G401.6 (cell line): ENCODE measurements around the gene HYAL3.
"Not testable (repeated sequence)": the region's sequence is repeated elsewhere in the genome, so short reads cannot be mapped to it uniquely, and the experiment has no call there.

Experiments
- FAIRE-seq: peaks from 2 replicates; lab custom pipeline; 2012; peaks lifted over from hg19 to GRCh38; lab: Jason Lieb, UNC

The HYAL3 gene

DNA sequence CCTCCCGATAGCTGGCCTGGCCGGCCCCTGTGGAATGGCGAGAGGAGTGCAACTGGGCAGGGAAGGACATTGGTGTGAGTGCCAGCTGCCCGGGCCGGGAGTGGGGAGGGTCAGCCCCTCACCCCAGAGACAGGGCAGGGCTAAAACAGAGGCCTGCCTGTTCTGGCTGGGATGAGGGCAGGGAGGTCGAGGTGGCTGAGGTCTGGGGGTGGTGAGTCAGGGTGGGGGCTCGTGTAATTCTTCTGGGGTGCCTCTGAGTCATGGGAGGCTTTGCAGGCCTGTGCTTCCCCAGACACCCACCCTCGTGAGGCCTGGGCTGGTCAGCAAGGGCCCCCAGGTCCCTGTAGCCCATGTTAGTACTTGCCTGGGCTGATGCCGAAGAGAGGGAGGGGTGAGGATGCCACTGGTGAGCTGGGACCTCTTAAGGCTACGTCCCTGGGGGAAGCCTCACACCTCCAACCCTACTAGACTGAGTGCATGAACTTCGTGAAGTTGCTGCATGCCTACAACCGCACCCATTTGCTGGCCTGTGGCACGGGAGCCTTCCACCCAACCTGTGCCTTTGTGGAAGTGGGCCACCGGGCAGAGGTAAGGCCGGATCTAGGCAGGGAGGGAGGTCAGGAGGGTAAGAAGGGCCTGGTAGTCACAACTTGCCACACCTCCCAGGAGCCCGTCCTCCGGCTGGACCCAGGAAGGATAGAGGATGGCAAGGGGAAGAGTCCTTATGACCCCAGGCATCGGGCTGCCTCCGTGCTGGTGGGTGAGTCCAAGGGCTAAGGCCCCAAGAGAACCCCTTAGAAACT lies 28.6 kb downstream of the HYAL3 start:
- FAIRE-seq, result no peak

DNA sequence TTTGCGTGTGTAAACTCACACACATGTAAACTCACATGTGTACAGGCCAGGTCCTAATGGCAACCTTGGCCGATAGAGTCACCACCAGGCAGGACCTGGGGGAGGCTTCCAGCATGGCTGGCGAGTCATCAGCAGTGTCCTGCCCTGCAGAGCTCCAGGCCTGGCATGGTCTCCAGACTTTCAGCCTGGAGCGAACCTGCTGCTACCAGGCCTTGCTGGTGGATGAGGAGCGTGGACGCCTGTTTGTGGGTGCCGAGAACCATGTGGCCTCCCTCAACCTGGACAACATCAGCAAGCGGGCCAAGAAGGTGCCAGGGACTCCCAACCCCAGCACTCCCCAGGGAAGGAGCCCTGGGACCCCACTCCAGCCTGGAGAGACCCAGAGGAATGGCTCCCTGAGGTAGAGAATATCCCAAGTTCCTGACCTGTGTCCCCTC lies 29.2 kb downstream of the HYAL3 start:
- FAIRE-seq, result no peak

DNA sequence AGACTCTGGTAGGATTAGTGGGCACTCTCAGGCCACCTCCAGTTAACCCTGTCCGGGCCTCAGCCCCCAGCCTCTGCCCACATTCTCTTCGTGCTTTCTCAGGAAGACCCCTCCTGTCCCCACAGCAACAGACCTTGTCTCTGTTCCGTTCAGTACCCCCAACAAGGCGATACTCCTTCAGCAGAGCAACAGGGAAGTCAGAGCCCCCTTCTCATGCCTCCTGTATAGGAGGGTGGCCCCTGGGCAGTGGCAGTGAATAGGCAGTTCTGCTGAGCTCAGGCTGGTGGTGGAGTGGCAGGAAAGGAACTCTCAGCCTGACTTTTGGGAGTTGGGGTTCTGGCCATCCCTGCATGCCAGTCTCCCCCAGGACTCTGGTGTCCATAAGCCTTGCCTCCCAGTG lies 29.7 kb downstream of the HYAL3 start:
- no peak for FAIRE-seq

DNA sequence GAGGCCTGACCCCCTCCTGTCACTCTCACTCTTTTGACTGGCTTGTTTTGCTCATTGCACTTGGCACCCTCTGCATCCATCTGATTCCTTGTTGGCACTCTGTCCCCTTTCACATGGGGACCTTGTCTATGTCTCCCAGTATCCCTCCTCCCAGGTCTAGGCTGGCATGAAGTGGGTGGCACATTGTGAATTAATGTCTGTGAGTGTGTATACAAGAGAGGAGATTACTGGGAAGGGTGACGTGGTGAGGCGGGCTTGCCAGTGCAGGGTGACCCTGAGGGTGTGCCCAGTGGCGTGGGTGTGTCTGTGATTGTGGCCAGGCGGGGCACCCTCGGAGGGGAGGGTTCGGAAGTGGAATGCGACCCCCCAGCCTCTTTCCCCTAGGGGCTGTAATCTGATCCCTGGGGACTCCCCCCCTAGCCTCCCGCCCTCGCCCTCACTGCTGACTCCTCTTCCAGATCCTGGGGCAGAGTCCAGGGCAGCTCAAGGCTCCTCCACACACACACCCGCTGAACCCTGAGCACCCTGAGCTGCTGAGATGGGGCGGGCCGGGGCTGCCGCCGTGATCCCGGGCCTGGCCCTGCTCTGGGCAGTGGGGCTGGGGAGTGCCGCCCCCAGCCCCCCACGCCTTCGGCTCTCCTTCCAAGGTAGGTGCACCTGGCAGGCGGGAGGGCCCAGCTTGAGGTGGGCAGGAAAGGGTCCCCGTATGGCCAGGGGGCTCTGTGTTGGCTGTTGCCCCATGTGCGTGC lies 30.3 kb downstream of the HYAL3 start, which contains the start of gene SEMA3B:
Gene SEMA3B (plus strand): TSS at position 445 of the 749 bp plus-strand sequence. CDS start 94 bp downstream, at position 539.
- FAIRE-seq, result no peak

DNA sequence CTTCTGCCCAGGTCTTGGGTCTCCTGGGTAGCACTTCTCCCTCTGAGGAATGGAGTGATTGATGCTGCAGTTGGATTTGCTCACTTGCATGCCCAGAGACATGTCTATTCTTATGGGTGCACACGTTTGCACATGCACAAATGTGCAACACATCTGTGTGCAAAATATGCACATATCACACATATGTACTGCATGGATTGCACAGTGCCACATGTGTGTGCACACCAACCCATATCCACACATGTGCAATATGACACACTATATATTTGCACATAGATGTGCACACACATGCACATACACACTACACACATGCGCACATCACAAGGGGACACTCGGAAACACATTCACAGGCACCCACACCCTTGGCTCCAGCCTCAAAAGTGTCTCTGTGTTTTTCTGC lies 30.9 kb downstream of the HYAL3 start:
- FAIRE-seq, result no peak

DNA sequence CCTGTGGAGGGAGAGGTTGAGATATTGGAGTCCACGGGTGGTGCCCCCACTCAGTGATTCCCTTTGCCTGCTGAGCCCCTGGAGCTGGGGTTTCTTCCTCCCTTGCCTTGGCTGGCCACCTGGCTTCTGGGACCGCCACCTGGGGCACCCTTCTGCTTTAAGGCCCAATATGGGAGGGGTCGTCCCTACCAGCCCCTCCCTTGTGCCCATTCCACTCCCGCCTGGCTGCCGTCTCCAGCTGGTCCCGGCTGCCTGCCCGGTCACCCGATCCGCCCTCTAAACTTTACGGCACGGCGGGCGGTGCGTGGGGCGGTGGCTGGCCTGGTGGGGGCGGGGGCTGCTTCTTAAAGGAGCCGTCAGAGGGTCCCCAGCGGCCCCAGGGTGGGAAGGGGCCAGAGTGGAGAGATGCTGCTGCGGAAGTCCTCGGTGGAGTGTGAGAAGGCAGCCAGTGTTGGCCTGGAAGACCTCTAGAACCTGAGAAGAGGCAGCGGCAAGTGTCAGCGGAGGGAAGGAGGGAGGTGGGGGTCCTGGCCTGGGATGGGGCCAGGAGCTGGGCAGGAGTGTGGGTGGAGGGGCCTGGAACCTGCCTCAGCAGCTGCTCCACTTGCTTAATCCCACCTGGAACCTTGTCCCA lies 31.8 kb downstream of the HYAL3 start:
- FAIRE-seq, result no peak

DNA sequence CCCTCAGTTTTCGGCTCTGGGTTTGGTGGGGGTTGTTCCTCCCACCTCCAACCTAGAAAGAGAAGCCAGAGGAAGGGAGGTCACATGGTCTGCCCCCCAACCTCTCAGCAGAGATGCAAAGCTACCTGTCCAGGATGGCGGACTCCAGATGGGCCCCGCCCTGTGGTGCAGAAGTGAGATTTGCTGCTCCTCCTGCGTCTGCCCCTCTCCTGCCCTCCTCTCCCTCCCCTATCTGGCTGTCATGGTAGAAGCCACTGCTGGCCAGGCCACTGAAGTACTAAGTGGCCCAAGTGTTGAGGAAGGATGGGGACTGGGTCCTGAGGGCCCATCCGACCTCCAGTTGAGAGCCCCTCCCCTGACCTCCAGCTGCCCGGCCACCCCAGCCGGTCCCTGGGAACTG lies 32.4 kb downstream of the HYAL3 start:
- FAIRE-seq, result no peak

DNA sequence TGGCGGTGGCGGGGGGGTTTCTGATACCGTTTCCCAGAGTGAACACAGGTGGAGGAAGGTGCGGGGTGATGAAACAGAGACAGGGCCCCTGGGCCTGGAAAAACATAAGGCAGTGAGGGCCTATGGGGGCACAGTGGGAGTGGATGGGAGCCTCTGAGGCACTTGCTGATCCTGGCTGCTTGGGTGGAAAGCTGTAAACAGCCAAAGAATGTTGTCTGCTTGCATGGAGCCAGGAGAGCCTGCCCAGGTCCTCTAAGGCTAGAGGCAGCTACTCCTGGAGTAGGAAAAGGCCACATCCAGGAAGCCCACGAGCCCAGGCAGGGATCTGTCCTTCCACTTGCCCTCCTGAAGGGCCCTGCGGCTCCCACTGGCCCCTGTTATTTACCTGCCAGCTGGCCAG lies 33.2 kb downstream of the HYAL3 start:
- FAIRE-seq, result no peak

DNA sequence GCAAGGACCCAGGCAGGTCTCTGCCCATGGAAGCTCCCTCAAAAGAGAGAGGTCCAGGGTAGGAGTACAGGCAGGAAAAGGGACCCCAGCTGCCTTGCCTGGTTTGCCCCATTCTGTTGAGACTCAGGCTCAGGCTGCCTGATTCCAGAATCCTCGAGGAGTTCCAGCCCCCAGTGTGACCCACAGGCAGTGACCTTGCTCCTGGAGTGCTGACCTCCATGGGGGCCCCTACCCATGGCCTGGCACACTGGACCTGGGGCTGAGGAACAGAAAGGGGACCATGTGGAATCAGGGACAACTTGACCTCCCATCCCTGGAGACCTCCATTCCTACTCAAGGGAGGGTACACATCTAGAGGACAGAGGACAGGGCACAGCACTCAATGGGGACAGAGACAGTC lies 33.6 kb downstream of the HYAL3 start:
- no peak for FAIRE-seq

DNA sequence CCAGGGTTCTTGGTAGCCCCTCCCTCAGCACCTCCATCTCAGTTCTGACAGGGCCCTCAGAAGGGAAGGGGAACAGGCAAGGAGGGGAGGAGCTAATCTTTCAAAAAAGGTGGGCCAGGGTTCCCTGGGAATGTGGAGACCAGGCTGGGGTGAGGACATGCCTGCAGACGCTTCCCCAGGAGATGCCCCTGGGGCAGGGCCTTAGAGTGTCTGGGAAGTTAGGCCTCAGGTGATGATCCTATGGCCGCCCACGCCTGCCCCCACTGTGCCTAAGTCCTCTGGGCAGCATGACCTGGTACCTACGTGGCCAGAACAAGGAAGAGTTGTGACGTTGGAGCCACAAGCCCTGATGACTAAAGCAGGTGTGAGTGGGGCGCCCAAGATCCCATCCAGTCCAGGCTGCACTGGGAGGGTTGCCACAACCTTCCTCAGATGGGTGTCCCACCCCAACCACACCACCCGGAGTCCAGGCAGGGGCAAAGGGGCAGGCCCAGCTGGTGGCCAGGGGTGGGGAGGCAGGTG lies 34.2 kb downstream of the HYAL3 start:
- FAIRE-seq, result no peak

DNA sequence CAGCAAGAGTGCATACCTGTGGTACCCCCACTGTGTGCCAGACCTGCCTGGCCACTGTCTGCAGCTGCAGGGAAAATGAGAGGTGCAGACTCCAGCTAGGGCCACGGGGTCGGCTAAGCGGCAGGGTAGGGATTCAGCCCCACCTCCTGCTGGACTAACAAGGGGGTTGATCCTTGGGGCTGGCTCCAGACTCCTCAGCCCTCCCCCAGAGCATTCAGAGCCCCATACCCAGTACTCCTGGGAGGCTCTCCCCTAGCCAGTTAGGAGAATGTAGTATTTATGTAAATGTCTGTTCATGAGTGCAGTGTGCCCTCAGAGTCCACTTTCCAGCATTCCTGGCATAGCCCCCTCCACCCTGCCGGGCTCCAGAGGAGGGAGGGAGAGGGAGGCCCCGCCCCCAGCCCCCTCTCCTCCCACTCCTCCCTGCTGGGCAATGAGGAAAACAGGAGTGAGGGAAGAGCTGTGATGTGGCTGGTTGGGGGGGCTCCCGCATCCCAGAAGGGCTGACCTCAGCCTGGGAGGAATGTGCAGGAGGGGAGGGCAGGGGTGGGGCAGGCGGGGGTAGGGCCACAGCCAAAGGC lies 34.7 kb downstream of the HYAL3 start:
- FAIRE-seq, result peak; percentile 99

DNA sequence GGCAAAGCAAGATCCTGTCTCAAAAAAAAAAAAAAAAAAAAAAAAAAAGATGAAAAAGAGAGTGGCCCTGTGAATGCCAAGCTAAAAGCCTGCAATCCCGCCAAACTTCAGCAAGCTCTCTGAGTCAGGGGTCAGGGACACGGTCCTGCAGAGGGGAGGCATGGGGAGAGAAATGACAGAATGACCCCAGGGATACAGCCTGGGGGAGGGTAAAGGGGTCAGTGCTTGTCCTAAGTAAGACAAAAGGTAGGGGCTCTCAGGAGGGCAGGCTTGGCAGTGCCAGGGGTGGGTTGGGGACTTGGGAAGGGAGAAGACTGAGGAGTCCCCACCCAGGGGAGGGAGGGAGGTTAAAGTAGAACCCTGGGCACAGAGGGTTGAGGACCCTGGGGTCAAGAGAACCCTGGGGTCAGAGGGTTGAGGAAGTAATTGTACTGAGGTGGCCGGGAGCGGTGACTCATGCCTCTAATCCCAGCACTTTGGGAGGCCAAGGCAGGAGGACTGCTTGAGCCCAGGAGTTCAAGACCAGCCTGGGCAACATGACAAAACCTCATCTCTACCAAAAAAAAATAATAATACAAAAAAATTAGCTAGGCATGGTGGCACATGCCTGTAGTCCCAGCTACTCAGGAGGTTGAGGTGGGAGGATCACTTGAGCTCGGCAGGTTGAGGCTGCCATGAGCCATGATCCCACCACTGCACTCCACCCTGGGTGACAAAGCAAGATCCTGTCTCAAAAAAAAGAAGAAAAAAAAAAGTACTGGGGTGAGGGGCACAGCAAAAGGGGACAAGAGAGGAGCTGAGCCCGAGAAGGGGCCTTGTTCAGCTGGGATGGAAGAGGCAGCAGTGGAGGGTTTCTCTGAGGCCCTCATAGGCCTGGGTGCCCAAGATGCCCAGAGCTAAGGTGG lies 35.5 kb downstream of the HYAL3 start:
- FAIRE-seq, result no peak

DNA sequence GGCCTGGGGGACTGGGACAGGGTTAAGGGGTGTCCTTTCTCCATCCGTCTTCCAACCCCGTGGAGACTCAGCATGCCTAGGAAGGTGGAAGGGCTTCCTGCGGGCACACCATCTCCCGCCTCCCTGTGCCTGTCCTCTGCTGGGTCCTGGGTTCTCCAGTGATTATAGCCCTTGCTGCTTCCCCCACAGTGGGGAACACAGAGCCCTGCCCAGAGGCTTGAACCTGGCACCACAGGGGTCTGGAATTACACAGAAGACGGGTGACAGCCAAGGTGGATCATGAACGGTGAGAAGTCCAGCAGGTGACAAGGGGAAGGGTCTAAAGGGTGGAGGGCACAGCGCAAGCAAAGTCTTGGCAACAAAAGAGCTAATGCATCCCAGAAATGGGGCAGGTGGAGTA lies 36.4 kb downstream of the HYAL3 start:
- no peak for FAIRE-seq

DNA sequence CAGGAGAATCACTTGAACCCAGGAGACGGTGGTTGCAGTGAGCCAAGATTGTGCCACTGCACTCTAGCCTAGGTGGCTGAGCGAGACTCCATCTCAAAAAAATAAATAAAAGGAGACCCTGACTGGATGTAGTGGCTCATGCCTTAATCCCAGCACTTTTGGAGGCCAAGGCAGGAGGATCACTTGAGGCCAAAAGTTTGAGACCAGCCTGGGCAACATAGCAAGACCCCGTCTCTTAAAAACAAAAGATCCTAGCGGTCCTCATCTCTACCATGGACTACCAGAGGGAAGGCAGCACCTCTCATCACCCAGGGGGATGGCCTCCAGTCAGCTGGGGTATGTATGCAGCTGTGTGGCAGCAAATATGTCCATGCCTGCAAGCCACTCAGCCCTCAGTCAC lies 37.0 kb downstream of the HYAL3 start:
- FAIRE-seq, result not testable (repeated sequence)

DNA sequence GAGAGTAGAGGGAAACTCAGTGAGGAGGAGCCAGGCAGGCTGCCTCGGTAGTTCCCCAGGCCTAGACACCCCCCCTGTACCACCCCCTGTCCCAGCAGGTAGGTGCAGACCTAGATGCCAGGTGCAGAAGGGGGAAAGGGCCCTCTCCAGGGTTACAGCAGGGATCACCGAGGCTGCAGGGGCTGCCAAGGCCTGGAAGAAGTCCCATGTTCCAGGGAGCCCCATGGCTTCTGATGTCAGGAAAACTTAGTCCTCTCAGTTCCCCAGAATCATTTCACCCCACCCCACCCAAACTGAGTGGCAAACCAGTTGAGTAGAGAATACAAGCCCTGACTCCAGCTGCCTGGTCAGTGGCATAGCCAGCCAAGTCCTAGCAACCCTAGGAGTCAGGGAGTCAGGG lies 37.7 kb downstream of the HYAL3 start:
- no peak for FAIRE-seq

DNA sequence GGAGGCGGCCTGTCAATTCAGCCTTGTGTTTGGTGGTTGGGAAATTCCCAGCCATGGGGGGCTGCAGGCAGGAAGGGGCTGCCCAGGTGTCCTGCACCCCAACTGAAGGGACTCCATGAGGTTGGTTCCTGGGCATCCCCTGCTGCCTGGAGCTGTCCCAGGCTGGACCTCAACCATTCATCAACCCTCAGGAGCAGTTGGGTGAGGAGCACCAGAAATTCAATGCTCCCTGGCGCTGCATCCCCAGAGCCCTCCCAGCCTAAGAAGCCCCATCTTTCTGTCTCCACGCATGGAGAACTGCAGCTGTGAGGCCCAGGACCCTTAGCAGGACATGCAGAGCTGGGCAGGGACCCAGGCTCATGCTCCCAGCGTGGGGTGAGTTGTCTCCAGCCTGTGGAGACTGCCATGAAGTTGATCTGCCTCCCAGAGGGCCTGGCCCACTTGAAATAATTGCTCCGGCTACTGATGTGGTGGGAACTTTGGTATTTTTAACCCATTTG lies 38.2 kb downstream of the HYAL3 start:
- no peak for FAIRE-seq

DNA sequence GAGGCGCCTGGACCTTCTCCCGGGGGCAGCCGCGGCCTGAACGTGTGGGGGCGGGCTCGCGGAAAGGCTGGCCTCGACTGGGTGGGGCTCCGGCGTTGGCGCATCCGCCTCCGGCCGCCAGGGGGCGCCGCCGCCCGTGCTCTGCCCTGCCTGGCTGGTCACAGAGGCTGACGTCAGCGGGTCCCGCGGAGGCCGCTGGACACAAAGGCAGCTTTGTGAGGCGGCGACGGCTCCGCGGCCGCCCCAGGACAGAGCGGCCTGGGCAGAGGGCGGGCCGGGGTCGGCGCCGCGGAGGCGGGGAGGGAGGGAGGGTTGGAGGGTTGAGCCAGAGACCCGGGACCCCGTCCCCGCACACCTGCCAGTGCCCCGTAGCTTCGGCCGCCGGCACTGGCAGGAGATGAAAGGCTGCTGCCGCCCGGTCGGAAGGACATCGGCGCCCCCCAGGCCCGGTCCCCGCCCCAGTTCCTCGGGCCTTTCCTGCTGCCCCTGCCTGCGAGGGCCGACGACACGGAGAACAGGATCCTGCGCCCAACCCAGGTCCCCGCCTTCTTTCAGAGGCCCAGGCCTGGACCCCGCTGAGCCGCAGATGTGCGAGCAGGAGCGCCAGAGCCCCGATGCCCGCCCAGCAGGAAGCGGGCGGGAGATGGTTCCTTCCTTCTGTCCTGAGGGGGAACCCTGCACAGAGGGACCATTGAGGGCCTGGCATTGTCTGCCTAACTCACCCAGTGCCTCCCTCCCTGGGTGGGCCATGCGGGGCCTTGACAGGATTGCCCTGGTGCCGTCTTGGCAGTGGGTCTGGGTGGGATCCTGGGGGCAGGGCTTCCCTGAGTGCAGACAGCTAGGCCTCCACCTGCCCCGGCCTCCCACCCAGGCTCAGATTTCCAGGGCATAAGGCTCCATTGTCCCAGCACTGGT lies 38.9 kb downstream of the HYAL3 start:
- no peak for FAIRE-seq

DNA sequence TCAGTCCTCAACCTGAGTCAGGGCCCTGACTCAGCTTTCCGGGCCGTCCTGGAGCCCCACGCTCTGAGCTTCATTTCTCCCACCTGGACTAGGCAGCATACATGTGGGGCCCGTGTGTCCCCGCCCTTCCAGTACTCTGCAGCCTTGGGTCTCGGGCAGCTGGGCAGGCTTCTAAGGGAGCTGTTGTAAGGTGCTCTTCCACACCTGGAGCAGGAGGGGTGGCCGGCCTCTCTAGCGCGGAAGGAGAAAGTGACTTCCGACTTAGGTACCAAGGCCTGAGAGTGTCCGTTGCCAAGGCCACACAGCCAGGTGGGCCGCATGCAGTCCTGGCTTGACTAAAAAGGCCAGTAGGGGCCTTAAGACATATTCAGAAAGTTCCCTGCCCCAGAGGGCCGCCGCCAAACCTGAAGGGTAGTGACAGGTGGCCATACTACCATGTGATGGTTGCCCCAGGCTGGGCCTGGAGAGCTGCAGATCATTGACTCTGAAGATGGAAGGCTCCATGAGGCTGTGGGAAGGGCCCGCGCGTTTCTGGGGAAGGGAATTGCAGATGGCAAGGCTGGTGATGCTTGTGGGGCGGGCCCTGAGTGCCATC lies 39.7 kb downstream of the HYAL3 start:
- no peak for FAIRE-seq

DNA sequence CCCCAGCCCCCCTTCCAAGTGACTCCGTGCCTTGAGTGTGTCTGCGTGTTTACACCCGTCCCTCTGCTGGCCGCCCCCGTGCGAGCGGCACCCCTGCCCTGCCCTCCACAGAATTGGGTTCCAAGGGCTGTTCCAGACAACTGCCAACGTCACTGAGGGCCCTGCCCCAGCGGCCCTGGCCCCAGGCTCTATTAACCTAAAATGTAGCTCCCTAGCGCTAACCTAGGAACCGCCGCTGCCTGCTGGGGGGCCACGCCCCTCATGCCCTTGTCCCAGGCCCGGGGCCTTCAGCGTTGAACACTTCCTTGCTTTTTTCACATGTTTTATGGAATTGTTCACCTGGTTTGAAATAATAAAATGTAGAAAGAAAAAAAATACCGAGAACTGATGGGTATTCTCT lies 40.2 kb downstream of the HYAL3 start:
- no peak for FAIRE-seq
